K562 (cell line): ENCODE results near the gene MTHFD2. TPM values are rescaled to one million over a fixed set of nuclear protein-coding genes. Genes with fewer than 3 reads are reported as not detected.

Source experiments
- ATAC-seq: fragments of 200-7000 bp; cut with Tn5 transposase; 3 replicates; pipeline ENCODE4 v1.9.1; 2020; ENCODE audit warnings: moderate library complexity
- BruUV-seq: library from RNA; stranded (reverse); fragments of 400-500 nt; replicated peaks from 2 replicates; lab custom pipeline; 2021; lab: Mats Ljungman, UMichigan
- CTCF ChIA-PET: fragments of 300-600 bp; formaldehyde crosslinking; extraction: SDS; loops from one replicate; lab custom pipeline; 2021; ENCODE audit warnings: low intra/inter-chr PET ratio; lab: Yijun Ruan, JAX
- POLR2A ChIA-PET: fragments of 300-600, 350-650 bp; sonication (Branson Sonifier 250); formaldehyde crosslinking; extraction: SDS; loops from one replicate; lab custom pipeline; 2021; ENCODE audit warnings: antibody characterized with exemption, inconsistent platforms; lab: Yijun Ruan, JAX
- DNase-seq, 4 experiments: peaks; one replicate each; pipeline versions ENCODE4 v3.0.0 to v3.0.0-alpha.2; 2011 to 2018; ENCODE audit warnings: low spot score in 3 of 4, mixed read lengths in 3 of 4; ENCODE audit errors: extremely low read depth in 1 of 4
- FAIRE-seq: peaks from 2 replicates; lab custom pipeline; 2011; peaks lifted over from hg19 to GRCh38; lab: Jason Lieb, UNC
- H2AFZ ChIP-seq: 2 replicates; pipeline ENCODE4 v1.6.0; 2011; ENCODE audit warnings: low read depth, low read length, control low read depth, inconsistent platforms
- H3K27ac ChIP-seq: fragments of 200-600 bp; 3 replicates; pipeline ENCODE4 v1.8.0; 2011; ENCODE audit warnings: low read depth, mild to moderate bottlenecking, control low read depth, inconsistent platforms, low read length, moderate library complexity, mixed read lengths; ENCODE audit errors: extremely low read depth
- H3K27me3 ChIP-seq, 2 experiments: fragments of 300-600 bp in 1 of 2; 2 replicates in 1 of 2; 3 replicates in 1 of 2; pipeline versions ENCODE4 v1.6.0 to v1.8.0; 2011; ENCODE audit warnings: inconsistent platforms in 2 of 2, low read length in 2 of 2, mild to moderate bottlenecking in 1 of 2, mixed read lengths in 1 of 2, moderate library complexity in 1 of 2; ENCODE audit not compliant: control insufficient read depth in 2 of 2, insufficient read depth in 2 of 2
- H3K36me3 ChIP-seq: fragments of 300-600 bp; 3 replicates; pipeline ENCODE4 v1.8.0; 2011; ENCODE audit warnings: mild to moderate bottlenecking, low read length, inconsistent platforms; ENCODE audit not compliant: control insufficient read depth, insufficient read depth
- H3K4me1 ChIP-seq, 2 experiments: fragments of 200-600 bp in 1 of 2; replicated peaks in 1 of 2; 2 replicates in 1 of 2; 3 replicates in 1 of 2; pipeline versions ENCODE4 v1.5.1 to v1.8.0; 2011; ENCODE audit warnings: inconsistent platforms in 2 of 2, low read length in 2 of 2, mild to moderate bottlenecking in 1 of 2, mixed read lengths in 1 of 2, moderate library complexity in 1 of 2; ENCODE audit not compliant: control insufficient read depth in 2 of 2, insufficient read depth in 2 of 2
- H3K4me2 ChIP-seq: 2 replicates; pipeline ENCODE4 v1.6.1; 2011; ENCODE audit warnings: low read length, control low read depth, inconsistent platforms, mixed read lengths; ENCODE audit not compliant: insufficient read depth
- H3K4me3 ChIP-seq: fragments of 200-600 bp; sonication (generic), shearing (Covaris generic); 2 replicates; pipeline ENCODE4 v1.5.1; 2016; ENCODE audit warnings: control low read depth, inconsistent platforms
- H3K79me2 ChIP-seq: fragments of 200-600 bp; 3 replicates; pipeline ENCODE4 v1.8.0; 2011; ENCODE audit warnings: low read length, inconsistent platforms; ENCODE audit not compliant: control insufficient read depth, insufficient read depth
- H3K9ac ChIP-seq, 2 experiments: 2 replicates each; pipeline versions ENCODE4 v1.6.0 to v1.6.1; 2011; ENCODE audit warnings: low read depth in 2 of 2, low read length in 2 of 2, control low read depth in 1 of 2, inconsistent platforms in 1 of 2, mild to moderate bottlenecking in 1 of 2, mixed read lengths in 1 of 2; ENCODE audit not compliant: insufficient read depth in 1 of 2
- H3K9me1 ChIP-seq: one replicate; pipeline ENCODE4 v1.6.0; 2011; ENCODE audit warnings: inconsistent platforms, mild to moderate bottlenecking, low read length, moderate library complexity; ENCODE audit not compliant: control insufficient read depth, insufficient read depth
- H3K9me3 ChIP-seq: replicated peaks from 2 replicates; pipeline ENCODE4 v1.5.1; 2011; ENCODE audit warnings: low read depth, low read length, inconsistent platforms; ENCODE audit not compliant: control insufficient read depth, insufficient read depth
- H4K20me1 ChIP-seq: replicated peaks from 2 replicates; pipeline ENCODE4 v1.6.1; 2011; ENCODE audit warnings: low read length, inconsistent platforms, mixed read lengths; ENCODE audit not compliant: control insufficient read depth, insufficient read depth
- BRD9 ChIP-seq: fragments of 450-650 bp; IDR thresholded peaks from 2 replicates; pipeline ENCODE4 v1.6.1; 2018; ENCODE audit warnings: low read depth; ENCODE audit not compliant: partially characterized antibody
- CREB1 ChIP-seq, 2 experiments: sonication (generic) in 1 of 2; formaldehyde crosslinking in 1 of 2; IDR thresholded peaks; 2 replicates each; pipeline versions ENCODE4 v1.6.1 to v1.8.0; 2012 to 2022; ENCODE audit warnings: inconsistent platforms in 1 of 2, mild to moderate bottlenecking in 1 of 2, missing genetic modification reagents in 1 of 2, moderate library complexity in 1 of 2
- GATAD2B ChIP-seq: fragments of 450-650 bp; IDR thresholded peaks from 2 replicates; pipeline ENCODE4 v1.6.1; 2017; ENCODE audit warnings: mild to moderate bottlenecking, borderline replicate concordance
- GTF2F1 ChIP-seq: IDR thresholded peaks from 2 replicates; pipeline ENCODE4 v1.6.1; 2011; ENCODE audit warnings: low read depth, low read length, improper control_type of control experiment
- HDAC3 ChIP-seq: fragments of 450-650 bp; IDR thresholded peaks from 2 replicates; pipeline ENCODE4 v1.6.1; 2018; ENCODE audit warnings: borderline replicate concordance, mild to moderate bottlenecking, moderate library complexity; ENCODE audit not compliant: partially characterized antibody
- ZNF695 ChIP-seq: fragments of 450-650 bp; formaldehyde crosslinking; IDR thresholded peaks from 2 replicates; pipeline ENCODE4 v1.4.0; 2020; ENCODE audit warnings: mild to moderate bottlenecking, moderate library complexity
- ZNF766 ChIP-seq: fragments of 200-800 bp; sonication (Bioruptor generic); conservative IDR thresholded peaks from 2 replicates; pipeline ENCODE4 v1.6.1; 2016; ENCODE audit warnings: missing genetic modification characterization, missing compliant biosample characterization
- ZNF780A ChIP-seq: fragments of 250-450 bp; sonication (Bioruptor Pico); IDR thresholded peaks from 2 replicates; pipeline ENCODE4 v1.5.0; 2021; ENCODE audit warnings: mild to moderate bottlenecking
- WGBS: fragments of 100-300 bp; shearing (Covaris generic); methylation state at CpG from one replicate; pipeline ENCODE4 v1.1.6; 2016; ENCODE audit warnings: low coverage, mixed read lengths; ENCODE audit not compliant: insufficient coverage; ENCODE audit errors: missing lambda C conversion rate; 5-methylcytosine and 5-hydroxymethylcytosine counted together
- in situ Hi-C: fragments of 300-500 bp; cut with MboI; formaldehyde crosslinking; loops from 4 replicates; pipeline ENCODE4 v1.15.0; 2018; ENCODE audit warnings: inconsistent platforms, mixed read lengths
- intact Hi-C: fragments of 100-400 bp; cut with micrococcal nuclease; formaldehyde crosslinking; loops from 2 replicates; pipeline ENCODE4 v1.14.2; 2022
- polyA plus RNA-seq, 8 experiments: library from polyadenylated mRNA; depleted of rRNA in 4 of 8; stranded (reverse) in 5 of 8; unstranded in 3 of 8; fragments of >200 nt; fragmentation: Nextera tagmentation in 2 of 8; fragmentation: Illumina TruSeq in 1 of 8; extraction: Ambion mirVana in 2 of 8; extraction: Trizol in 1 of 8; gene quantifications; 2 replicates each; pipeline versions ENCODE4 v1.2.1 to v1.2.3, GENCODE V29; 2011 to 2014; ENCODE audit warnings: inconsistent platforms in 1 of 8, missing spikeins in 1 of 8
- total RNA-seq, 7 experiments: library from RNA; depleted of rRNA in 6 of 7; stranded (reverse); fragments of >200 nt in 6 of 7; fragmentation: Illumina TruSeq in 2 of 7; extraction: Trizol in 2 of 7; gene quantifications; 2 replicates each; pipeline versions ENCODE4 v1.2.1 to v1.2.3, GENCODE V29; 2011 to 2021; ENCODE audit warnings: low replicate concordance in 1 of 7
- TF ChIP-seq, protein P1 (sequence below): sonication (generic); formaldehyde crosslinking; IDR thresholded peaks from 2 replicates; pipeline ENCODE4 v1.8.0; 2022; ENCODE audit warnings: mild to moderate bottlenecking, missing genetic modification reagents
- TF ChIP-seq, protein P2 (sequence below): sonication (generic); formaldehyde crosslinking; IDR thresholded peaks from 2 replicates; pipeline ENCODE4 v1.8.1; 2022; ENCODE audit warnings: missing genetic modification reagents
- TF ChIP-seq, protein P3 (sequence below), 3 experiments: IDR thresholded peaks in 2 of 3; conservative IDR thresholded peaks in 1 of 3; 2 replicates each; pipeline ENCODE4 v1.5.1; 2011 to 2012; ENCODE audit warnings: low read length in 3 of 3, mild to moderate bottlenecking in 3 of 3, control low read depth in 2 of 3, improper control_type of control experiment in 1 of 3, inconsistent platforms in 1 of 3, low read depth in 1 of 3, mixed read lengths in 1 of 3, moderate library complexity in 1 of 3; ENCODE audit not compliant: insufficient read depth in 2 of 3
- TF ChIP-seq, protein P4 (sequence below): sonication (generic); formaldehyde crosslinking; IDR thresholded peaks from 2 replicates; pipeline ENCODE4 v1.8.0; 2022; ENCODE audit warnings: mild to moderate bottlenecking, missing genetic modification reagents, borderline replicate concordance

The MTHFD2 gene
- total and polyA plus RNA-seq, 9 of the 15 experiments (the other 6 are each of a cell fraction or from before 2014, with no cell fraction given) = 113 to 520 (median 234) TPM

DNA sequence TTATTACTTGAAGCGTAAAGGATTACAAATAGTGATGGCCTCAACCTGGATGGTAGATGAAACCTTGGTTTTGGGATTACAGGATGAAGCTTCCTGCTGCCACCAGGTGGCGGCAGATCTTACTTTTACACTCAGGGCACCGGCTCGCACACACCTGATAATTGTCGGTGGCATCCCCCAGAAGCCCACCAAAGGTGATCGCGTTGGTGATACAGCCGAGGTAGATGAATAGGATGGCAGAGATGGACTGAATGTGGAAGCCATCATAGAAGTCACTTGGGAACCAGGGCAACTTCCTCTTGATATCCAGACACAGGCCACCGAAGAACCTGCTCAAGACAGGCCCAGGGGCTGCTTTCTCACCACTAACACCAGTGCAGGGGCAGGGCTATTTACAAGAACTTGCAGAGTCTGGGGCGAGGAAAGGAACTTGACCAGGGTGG, 51.8 kb downstream of the MTHFD2 start:
- Histone ChIP-seq H2AFZ (no peak overlapping the region), H3K27ac (no peak overlapping the region), H3K27me3 (peaks cover 9 to 40% of the 10 kb centered on the region in 2 experiments; a peak in 4 of 5 replicates), H3K9me3 (no peaks in the 10 kb centered on the region), H3K4me3 (no peak overlapping the region), H3K4me2 (no peak overlapping the region), H3K4me1 (peaks cover 0 to 3% of the 10 kb centered on the region in 2 experiments; a peak in 2 of 5 replicates), H4K20me1 (0 out of 2 replicates have a peak, but pooled peaks cover 6% of the 10 kb centered on the region), H3K9me1 (no peaks in the 10 kb centered on the region), H3K36me3 (no peaks in the 10 kb centered on the region), H3K79me2 (no peaks in the 10 kb centered on the region), H3K9ac (no peak overlapping the region)
- CTCF ChIA-PET = interaction anchor here (0.6 to 3.0 kb wide), 6 partner anchors 77 to 427 kb away, joined by 3 to 14 read pairs (median 6); no protein-coding TSS in a partner anchor
- WGBS = 8% methylated on average over 10 of the region's 10 CpGs
- no TSS peak for BruUV-seq
- in situ Hi-C loops (no loop called here), intact Hi-C loops (loop anchor here (1.0 to 10.0 kb wide), 5 partner anchors 84 to 425 kb away; partner anchors contain the start of gene STAMBP)
- peak; percentile 90 for FAIRE-seq
- POLR2A ChIA-PET = interaction anchor here (0.6 to 1.0 kb wide), 4 partner anchors 10 to 280 kb away, joined by 3 to 4 read pairs (median 4); no protein-coding TSS in a partner anchor
- DNase-seq = peak; percentile 72 to 76 (median 75)
- ATAC-seq = peak; percentile 88
- TF ChIP-seq ZNF766 (CRISPR knock-in tag) = no peak
- TF ChIP-seq GTF2F1 = no peak
- TF ChIP-seq, protein P1, sequence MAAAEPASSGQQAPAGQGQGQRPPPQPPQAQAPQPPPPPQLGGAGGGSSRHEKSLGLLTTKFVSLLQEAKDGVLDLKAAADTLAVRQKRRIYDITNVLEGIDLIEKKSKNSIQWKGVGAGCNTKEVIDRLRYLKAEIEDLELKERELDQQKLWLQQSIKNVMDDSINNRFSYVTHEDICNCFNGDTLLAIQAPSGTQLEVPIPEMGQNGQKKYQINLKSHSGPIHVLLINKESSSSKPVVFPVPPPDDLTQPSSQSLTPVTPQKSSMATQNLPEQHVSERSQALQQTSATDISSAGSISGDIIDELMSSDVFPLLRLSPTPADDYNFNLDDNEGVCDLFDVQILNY (CRISPR knock-in tag) = no peak
- no peak for TF ChIP-seq CREB1 (IDR thresholded peaks at IDR 0.05)
- 0 out of 2 replicates have a peak, but pooled peaks have one; percentile 16 for TF ChIP-seq CREB1 (CRISPR knock-in tag; IDR thresholded peaks at IDR 0.05)
- TF ChIP-seq, protein P2, sequence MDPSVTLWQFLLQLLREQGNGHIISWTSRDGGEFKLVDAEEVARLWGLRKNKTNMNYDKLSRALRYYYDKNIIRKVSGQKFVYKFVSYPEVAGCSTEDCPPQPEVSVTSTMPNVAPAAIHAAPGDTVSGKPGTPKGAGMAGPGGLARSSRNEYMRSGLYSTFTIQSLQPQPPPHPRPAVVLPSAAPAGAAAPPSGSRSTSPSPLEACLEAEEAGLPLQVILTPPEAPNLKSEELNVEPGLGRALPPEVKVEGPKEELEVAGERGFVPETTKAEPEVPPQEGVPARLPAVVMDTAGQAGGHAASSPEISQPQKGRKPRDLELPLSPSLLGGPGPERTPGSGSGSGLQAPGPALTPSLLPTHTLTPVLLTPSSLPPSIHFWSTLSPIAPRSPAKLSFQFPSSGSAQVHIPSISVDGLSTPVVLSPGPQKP (CRISPR knock-in tag) = no peak
- TF ChIP-seq, protein P3, sequence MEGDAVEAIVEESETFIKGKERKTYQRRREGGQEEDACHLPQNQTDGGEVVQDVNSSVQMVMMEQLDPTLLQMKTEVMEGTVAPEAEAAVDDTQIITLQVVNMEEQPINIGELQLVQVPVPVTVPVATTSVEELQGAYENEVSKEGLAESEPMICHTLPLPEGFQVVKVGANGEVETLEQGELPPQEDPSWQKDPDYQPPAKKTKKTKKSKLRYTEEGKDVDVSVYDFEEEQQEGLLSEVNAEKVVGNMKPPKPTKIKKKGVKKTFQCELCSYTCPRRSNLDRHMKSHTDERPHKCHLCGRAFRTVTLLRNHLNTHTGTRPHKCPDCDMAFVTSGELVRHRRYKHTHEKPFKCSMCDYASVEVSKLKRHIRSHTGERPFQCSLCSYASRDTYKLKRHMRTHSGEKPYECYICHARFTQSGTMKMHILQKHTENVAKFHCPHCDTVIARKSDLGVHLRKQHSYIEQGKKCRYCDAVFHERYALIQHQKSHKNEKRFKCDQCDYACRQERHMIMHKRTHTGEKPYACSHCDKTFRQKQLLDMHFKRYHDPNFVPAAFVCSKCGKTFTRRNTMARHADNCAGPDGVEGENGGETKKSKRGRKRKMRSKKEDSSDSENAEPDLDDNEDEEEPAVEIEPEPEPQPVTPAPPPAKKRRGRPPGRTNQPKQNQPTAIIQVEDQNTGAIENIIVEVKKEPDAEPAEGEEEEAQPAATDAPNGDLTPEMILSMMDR (IDR thresholded peaks at IDR 0.05 in 2 of 3, conservative IDR thresholded peaks at IDR 0.05 in 1 of 3; ENCODE audit: insufficient read depth in 2 of 3, low read depth in 1 of 3, low read length in 3 of 3) = peak; percentile 75 to 87 (median 86)
- TF ChIP-seq BRD9 = no peak
- TF ChIP-seq, protein P4, sequence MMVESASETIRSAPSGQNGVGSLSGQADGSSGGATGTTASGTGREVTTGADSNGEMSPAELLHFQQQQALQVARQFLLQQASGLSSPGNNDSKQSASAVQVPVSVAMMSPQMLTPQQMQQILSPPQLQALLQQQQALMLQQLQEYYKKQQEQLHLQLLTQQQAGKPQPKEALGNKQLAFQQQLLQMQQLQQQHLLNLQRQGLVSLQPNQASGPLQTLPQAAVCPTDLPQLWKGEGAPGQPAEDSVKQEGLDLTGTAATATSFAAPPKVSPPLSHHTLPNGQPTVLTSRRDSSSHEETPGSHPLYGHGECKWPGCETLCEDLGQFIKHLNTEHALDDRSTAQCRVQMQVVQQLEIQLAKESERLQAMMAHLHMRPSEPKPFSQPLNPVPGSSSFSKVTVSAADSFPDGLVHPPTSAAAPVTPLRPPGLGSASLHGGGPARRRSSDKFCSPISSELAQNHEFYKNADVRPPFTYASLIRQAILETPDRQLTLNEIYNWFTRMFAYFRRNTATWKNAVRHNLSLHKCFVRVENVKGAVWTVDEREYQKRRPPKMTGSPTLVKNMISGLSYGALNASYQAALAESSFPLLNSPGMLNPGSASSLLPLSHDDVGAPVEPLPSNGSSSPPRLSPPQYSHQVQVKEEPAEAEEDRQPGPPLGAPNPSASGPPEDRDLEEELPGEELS (CRISPR knock-in tag) = no peak
- no peak for TF ChIP-seq HDAC3
- no peak for TF ChIP-seq ZNF695
- no peak for TF ChIP-seq GATAD2B
- TF ChIP-seq ZNF780A (CRISPR knock-in tag) = no peak
